H9 (cell line): ENCODE results near the gene NFASC. TPM values are rescaled to one million over a fixed set of nuclear protein-coding genes. Genes with fewer than 3 reads are reported as not detected.

Experiments
- DNase-seq: peaks from one replicate; pipeline ENCODE4 v3.0.0-alpha.2; 2017
- H2AFZ ChIP-seq: one replicate; pipeline ENCODE4 v1.6.1; 2013; ENCODE audit warnings: mild to moderate bottlenecking, low read length, control low read depth, moderate library complexity
- H2AK5ac ChIP-seq: 2 replicates; pipeline ENCODE4 v1.6.1; 2013; ENCODE audit warnings: low read length, control low read depth, mixed read lengths; ENCODE audit not compliant: insufficient read length
- H2BK120ac ChIP-seq: one replicate; pipeline ENCODE4 v1.6.1; 2013; ENCODE audit warnings: low read depth, mild to moderate bottlenecking, low read length, control low read depth, inconsistent platforms; ENCODE audit not compliant: poor library complexity, severe bottlenecking
- H2BK12ac ChIP-seq: 2 replicates; pipeline ENCODE4 v1.6.1; 2013; ENCODE audit warnings: low read length, control low read depth, mixed read lengths, low read depth; ENCODE audit not compliant: insufficient read length
- H2BK15ac ChIP-seq: 2 replicates; pipeline ENCODE4 v1.6.1; 2013; ENCODE audit warnings: low read depth, low read length, control low read depth
- H2BK20ac ChIP-seq: one replicate; pipeline ENCODE4 v1.6.1; 2013; ENCODE audit warnings: low read depth, mild to moderate bottlenecking, low read length, control low read depth, inconsistent platforms; ENCODE audit not compliant: poor library complexity, severe bottlenecking
- H2BK5ac ChIP-seq: 2 replicates; pipeline ENCODE4 v1.6.1; 2013; ENCODE audit warnings: low read length, control low read depth, mixed read lengths; ENCODE audit not compliant: insufficient read length
- H3K14ac ChIP-seq: 2 replicates; pipeline ENCODE4 v1.6.1; 2013; ENCODE audit warnings: low read length, control low read depth; ENCODE audit not compliant: insufficient read depth
- H3K18ac ChIP-seq: 2 replicates; pipeline ENCODE4 v1.6.1; 2013; ENCODE audit warnings: low read depth, mild to moderate bottlenecking, mixed read lengths, low read length, control low read depth; ENCODE audit not compliant: insufficient read length
- H3K23ac ChIP-seq: 2 replicates; pipeline ENCODE4 v1.6.1; 2013; ENCODE audit warnings: low read length, control low read depth, mixed read lengths, low read depth; ENCODE audit not compliant: insufficient read length
- H3K23me2 ChIP-seq: 2 replicates; pipeline ENCODE4 v1.6.1; 2013; ENCODE audit warnings: low read depth, mild to moderate bottlenecking, mixed read lengths, low read length, control low read depth; ENCODE audit not compliant: insufficient read length, poor library complexity, severe bottlenecking
- H3K27ac ChIP-seq: 2 replicates; pipeline ENCODE4 v1.5.1; 2013; ENCODE audit warnings: low read length, control low read depth, mixed read lengths, low read depth; ENCODE audit not compliant: insufficient read length
- H3K27me3 ChIP-seq: 2 replicates; pipeline ENCODE4 v1.6.1; 2013; ENCODE audit warnings: low read length, control low read depth, inconsistent platforms; ENCODE audit not compliant: insufficient read depth
- H3K4ac ChIP-seq: 2 replicates; pipeline ENCODE4 v1.6.1; 2013; ENCODE audit warnings: low read depth, mild to moderate bottlenecking, control low read depth, inconsistent platforms, low read length, moderate library complexity
- H3K4me1 ChIP-seq: 2 replicates; pipeline ENCODE4 v1.6.1; 2013; ENCODE audit warnings: low read length, control low read depth, inconsistent platforms; ENCODE audit not compliant: insufficient read depth
- H3K4me2 ChIP-seq: 2 replicates; pipeline ENCODE4 v1.6.1; 2013; ENCODE audit warnings: low read length, control low read depth, mixed read lengths; ENCODE audit not compliant: insufficient read length, insufficient read depth
- H3K56ac ChIP-seq: 2 replicates; pipeline ENCODE4 v1.6.1; 2013; ENCODE audit warnings: low read depth, mild to moderate bottlenecking, mixed read lengths, low read length, control low read depth; ENCODE audit not compliant: insufficient read length
- H3K79me1 ChIP-seq: 2 replicates; pipeline ENCODE4 v1.6.1; 2013; ENCODE audit warnings: low read depth, mild to moderate bottlenecking, moderate library complexity, low read length, control low read depth, inconsistent platforms; ENCODE audit not compliant: insufficient read depth, poor library complexity, severe bottlenecking
- H3K79me2 ChIP-seq: 2 replicates; pipeline ENCODE4 v1.6.1; 2013; ENCODE audit warnings: low read length, control low read depth, inconsistent platforms; ENCODE audit not compliant: insufficient read depth
- H3K9ac ChIP-seq: 2 replicates; pipeline ENCODE4 v1.6.1; 2013; ENCODE audit warnings: low read length, control low read depth, mixed read lengths; ENCODE audit not compliant: insufficient read length; ENCODE audit errors: extremely low read depth
- H3K9me3 ChIP-seq: one replicate; pipeline ENCODE4 v1.6.1; 2013; ENCODE audit warnings: low read depth, low read length, inconsistent platforms; ENCODE audit not compliant: control insufficient read depth
- H3T11ph ChIP-seq: one replicate; pipeline ENCODE4 v1.6.1; 2013; ENCODE audit warnings: mild to moderate bottlenecking, low read length, control low read depth, inconsistent platforms
- H4K20me1 ChIP-seq: one replicate; pipeline ENCODE4 v1.6.1; 2013; ENCODE audit not compliant: control insufficient read depth, insufficient read length, insufficient read depth
- H4K5ac ChIP-seq: 2 replicates; pipeline ENCODE4 v1.6.1; 2013; ENCODE audit warnings: low read depth, mild to moderate bottlenecking, mixed read lengths, low read length, control low read depth; ENCODE audit not compliant: insufficient read length
- H4K8ac ChIP-seq: replicated peaks from 2 replicates; pipeline ENCODE4 v1.6.1; 2013; ENCODE audit warnings: low read length, control low read depth, mixed read lengths, low read depth; ENCODE audit not compliant: insufficient read length
- H4K91ac ChIP-seq: 2 replicates; pipeline ENCODE4 v1.6.1; 2013; ENCODE audit warnings: low read depth, mild to moderate bottlenecking, moderate library complexity, mixed read lengths, low read length, control low read depth; ENCODE audit not compliant: insufficient read length
- H3K27ac Mint-ChIP-seq, 3 experiments: 2 replicates in 2 of 3; 3 replicates in 1 of 3; pipeline ENCODE4 v1.8.0; 2020 to 2021; ENCODE audit warnings: mixed read lengths in 3 of 3, mild to moderate bottlenecking in 1 of 3, moderate library complexity in 1 of 3
- H3K27me3 Mint-ChIP-seq: 2 replicates; pipeline ENCODE4 v1.8.0; 2021; ENCODE audit warnings: low read depth, mild to moderate bottlenecking, moderate library complexity, mixed read lengths
- H3K36me3 Mint-ChIP-seq, 3 experiments: 2 replicates in 2 of 3; 3 replicates in 1 of 3; pipeline ENCODE4 v1.8.0; 2020 to 2021; ENCODE audit warnings: low read depth in 3 of 3, mixed read lengths in 3 of 3; ENCODE audit not compliant: insufficient read depth in 1 of 3
- H3K4me1 Mint-ChIP-seq, 2 experiments: 2 replicates each; pipeline ENCODE4 v1.8.0; 2020; ENCODE audit warnings: mixed read lengths in 2 of 2
- H3K4me3 Mint-ChIP-seq, 2 experiments: 2 replicates in 1 of 2; 3 replicates in 1 of 2; pipeline ENCODE4 v1.8.0; 2020 to 2021; ENCODE audit warnings: mild to moderate bottlenecking in 2 of 2, mixed read lengths in 2 of 2, moderate library complexity in 1 of 2
- H3K9me3 Mint-ChIP-seq, 2 experiments: 2 replicates in 1 of 2; 3 replicates in 1 of 2; pipeline ENCODE4 v1.8.0; 2020; ENCODE audit warnings: mild to moderate bottlenecking in 2 of 2, mixed read lengths in 2 of 2, moderate library complexity in 1 of 2
- CTCF ChIP-seq: fragments of 200-600 bp; sonication (generic); conservative IDR thresholded peaks from 3 replicates; pipeline ENCODE4 v1.8.0; 2021; ENCODE audit warnings: antibody characterized with exemption, mild to moderate bottlenecking
- WGBS: extraction: QIAGEN DNeasy Blood & Tissue Kit; methylation state at CpG from one replicate; pipeline ENCODE4 v1.1.7; 2013; ENCODE audit warnings: missing lambda C conversion rate, low lambda C conversion rate, mixed read lengths; ENCODE audit not compliant: insufficient read length; ENCODE audit errors: extremely low coverage; 5-methylcytosine and 5-hydroxymethylcytosine counted together
- total RNA-seq: library from RNA; stranded (reverse); gene quantifications from 2 replicates; pipeline ENCODE4 v1.2.1, GENCODE V29; 2021

Gene NFASC
- total RNA-seq, 1 experiment from 2014 or later, result 5.0 TPM

GRCh38 chr1:204917802-204918201, 47.1 kb downstream of the NFASC start:
- no peak for DNase-seq
- H3K23me2 ChIP-seq, result no peaks in the 10 kb centered on the region
- H3K4me2 ChIP-seq, result no peak overlapping the region
- H3K4ac ChIP-seq, result no peak overlapping the region
- H3K14ac ChIP-seq, result no peak overlapping the region
- H2BK12ac ChIP-seq, result no peak overlapping the region
- H4K5ac ChIP-seq, result no peak overlapping the region
- H3K18ac ChIP-seq, result no peak overlapping the region
- no peaks in the 10 kb centered on the region for H3K27me3 ChIP-seq
- peaks cover 4 to 8% of the 10 kb centered on the region in 2 experiments; a peak in 4 of 5 replicates for H3K9me3 Mint-ChIP-seq
- no peak for TF ChIP-seq CTCF
- no peak overlapping the region for H2AFZ ChIP-seq
- H3K4me1 ChIP-seq, result peaks cover 13% of the 10 kb centered on the region; the same call in 1 of the 2 replicates
- no peaks in the 10 kb centered on the region for H3K9me3 ChIP-seq
- H2BK15ac ChIP-seq, result no peak overlapping the region
- H4K8ac ChIP-seq, result no peak overlapping the region
- H3K9ac ChIP-seq, result no peak overlapping the region
- H4K91ac ChIP-seq, result no peak overlapping the region
- no peak overlapping the region for H2BK20ac ChIP-seq
- H3K27ac Mint-ChIP-seq, result no peak overlapping the region
- no peak overlapping the region for H2AK5ac ChIP-seq
- H2BK120ac ChIP-seq, result no peak overlapping the region
- WGBS, result no CpG with 5 or more reads among the region's 2 CpGs
- H3K79me2 ChIP-seq, result no peaks in the 10 kb centered on the region
- no peak overlapping the region for H3K27ac ChIP-seq
- no peaks in the 10 kb centered on the region for H3K79me1 ChIP-seq
- H3K4me3 Mint-ChIP-seq, result no peak overlapping the region
- peaks cover 31 to 35% of the 10 kb centered on the region in 2 experiments for H3K4me1 Mint-ChIP-seq
- peaks cover 0 to 10% (median 2%) of the 10 kb centered on the region in 3 experiments; a peak in 5 of 7 replicates for H3K36me3 Mint-ChIP-seq
- no peak overlapping the region for H3T11ph ChIP-seq
- no peak overlapping the region for H3K56ac ChIP-seq
- no peaks in the 10 kb centered on the region for H4K20me1 ChIP-seq
- no peaks in the 10 kb centered on the region for H3K27me3 Mint-ChIP-seq
- H3K23ac ChIP-seq, result no peak overlapping the region
- no peak overlapping the region for H2BK5ac ChIP-seq
